Measurements from ENCODE around the gene ERO1A. TPM values are rescaled to one million over a fixed set of nuclear protein-coding genes. Genes with fewer than 3 reads are reported as not detected.

The ERO1A gene
- total and polyA plus RNA-seq, 9 of the 15 experiments (the other 6 are each of a cell fraction or from before 2014, with no cell fraction given) = 11.0 to 46.2 (median 27.6) TPM

GRCh38 chr14:52619687-52620086 lies 75.7 kb downstream of the ERO1A start:
- intact Hi-C loops (cut with micrococcal nuclease) = no loop called here
- H4K20me1 ChIP-seq (replicated peaks; ENCODE audit: control insufficient read depth, insufficient read depth, low read length) = no peaks in the 10 kb centered on the region
- no peak for ATAC-seq
- no peak for TF ChIP-seq ZNF146 (CRISPR knock-in tag; IDR thresholded peaks at IDR 0.05; ENCODE audit: unreplicated experiment)
- no peak for TF ChIP-seq CXXC5 (CRISPR knock-in tag; IDR thresholded peaks at IDR 0.05)
- TF ChIP-seq BCL6 (CRISPR knock-in tag; IDR thresholded peaks at IDR 0.05) = no peak
- no peak for TF ChIP-seq KHSRP (IDR thresholded peaks at IDR 0.05)
- TF ChIP-seq FOXM1 (IDR thresholded peaks at IDR 0.05; ENCODE audit: low read depth) = no peak
- TF ChIP-seq FOXM1 (CRISPR knock-in tag; IDR thresholded peaks at IDR 0.05; ENCODE audit: low read depth) = no peak
- no peak for TF ChIP-seq ZNF395 (CRISPR knock-in tag; IDR thresholded peaks at IDR 0.05)
- peak; percentile 38; the same call in 1 of the 2 replicates for TF ChIP-seq MAFF (IDR thresholded peaks at IDR 0.05; ENCODE audit: low read length)
- TF ChIP-seq TAL1 (IDR thresholded peaks at IDR 0.05) = no peak
- no peak for TF ChIP-seq ZNF217 (CRISPR knock-in tag; IDR thresholded peaks at IDR 0.05)
- TF ChIP-seq ZNF280A (IDR thresholded peaks at IDR 0.05; ENCODE audit: low read depth, partially characterized antibody) = no peak
- TF ChIP-seq ZNF165 (CRISPR knock-in tag; IDR thresholded peaks at IDR 0.05; ENCODE audit: borderline replicate concordance) = no peak
- TF ChIP-seq RFX5 (IDR thresholded peaks at IDR 0.05; ENCODE audit: low read depth, low read length) = no peak
- no peak for TF ChIP-seq ZNF445 (CRISPR knock-in tag; IDR thresholded peaks at IDR 0.05; ENCODE audit: low read depth)
- TF ChIP-seq ZNF609 (CRISPR knock-in tag; IDR thresholded peaks at IDR 0.05; ENCODE audit: borderline replicate concordance) = no peak
- no peak for TF ChIP-seq ELF1 (tag; IDR thresholded peaks at IDR 0.05)
- no peak for TF ChIP-seq ZSCAN29 (IDR thresholded peaks at IDR 0.05)
- TF ChIP-seq MAFG (tag; conservative IDR thresholded peaks at IDR 0.05) = peak; percentile 32; the same call in 1 of the 2 replicates

More at GRCh38 chr14:52619687-52620086, 75.7 kb downstream of the ERO1A start:
- Histone ChIP-seq H3K79me2 (ENCODE audit: control insufficient read depth, insufficient read depth, low read length) (no peaks in the 10 kb centered on the region), H3K27ac (ENCODE audit: extremely low read depth, low read depth, low read length) (no peak overlapping the region), H3K4me3 (no peak overlapping the region), H3K4me1 (replicated peaks in 1 of 2; ENCODE audit: control insufficient read depth in 2 of 2, insufficient read depth in 2 of 2, low read length in 2 of 2) (no peaks in the 10 kb centered on the region), H2AFZ (ENCODE audit: low read depth, low read length) (no peak overlapping the region), H3K27me3 (ENCODE audit: control insufficient read depth in 2 of 2, insufficient read depth in 2 of 2, low read length in 2 of 2) (no peaks in the 10 kb centered on the region), H3K4me2 (ENCODE audit: insufficient read depth, low read length) (no peak overlapping the region), H3K9me3 (replicated peaks; ENCODE audit: control insufficient read depth, insufficient read depth, low read depth, low read length) (no peaks in the 10 kb centered on the region), H3K36me3 (ENCODE audit: control insufficient read depth, insufficient read depth, low read length) (no peaks in the 10 kb centered on the region), H3K9me1 (ENCODE audit: control insufficient read depth, insufficient read depth, low read length) (no peaks in the 10 kb centered on the region), H3K9ac (ENCODE audit: insufficient read depth in 1 of 2, low read depth in 2 of 2, low read length in 2 of 2) (no peak overlapping the region)
- ChIA-PET POLR2A (no interaction called here), CTCF (ENCODE audit: low intra/inter-chr PET ratio) (no interaction called here)
- in situ Hi-C loops (cut with MboI) = no loop called here
- WGBS (ENCODE audit: insufficient coverage, low coverage, missing lambda C conversion rate) = 17% methylated on average over 1 of the region's 1 CpG
- BruUV-seq (replicated peaks) = no TSS peak
- DNase-seq (ENCODE audit: extremely low read depth in 1 of 4, low spot score in 3 of 4) (no peak), FAIRE-seq (no peak)

All from K562 (cell line).